Measurements from ENCODE around the gene GRPEL1. TPM values are rescaled to one million over a fixed set of nuclear protein-coding genes. Genes with fewer than 3 reads are reported as not detected.

The GRPEL1 gene
- total and polyA plus RNA-seq, 10 of the 15 experiments (the other 5 are each of a cell fraction or from before 2014, with no cell fraction given): 30.8 to 119 (median 67.6) TPM

GRCh38 chr4:7068279-7068842 lies 497 bp upstream of the GRPEL1 start (continued):
- TF ChIP-seq SIX5 (IDR thresholded peaks at IDR 0.05; ENCODE audit: low read depth, low read length, severe bottlenecking) (no peak), E4F1 (IDR thresholded peaks at IDR 0.05; ENCODE audit: borderline replicate concordance, partially characterized antibody) (no peak), ZNF274 (IDR thresholded peaks at IDR 0.05; ENCODE audit: insufficient read depth, insufficient read length) (no peak), IRF4 (IDR thresholded peaks at IDR 0.05; ENCODE audit: low read depth, low read length) (no peak), USF1 (IDR thresholded peaks at IDR 0.05; ENCODE audit: borderline replicate concordance, extremely low read length, insufficient read depth, low read depth, low read length) (no peak), MEF2B (IDR thresholded peaks at IDR 0.05; ENCODE audit: partially characterized antibody, poor library complexity, severe bottlenecking) (no peak), ZNF207 (IDR thresholded peaks at IDR 0.05; ENCODE audit: borderline replicate concordance) (no peak), NRF1 (conservative IDR thresholded peaks at IDR 0.05; ENCODE audit: low read depth, low read length) (no peak), POLR2AphosphoS2 (IDR thresholded peaks at IDR 0.05; ENCODE audit: low read depth, low read length) (0 out of 2 replicates have a peak, but pooled peaks have one; percentile 59), ZBTB4 (CRISPR knock-in tag; IDR thresholded peaks at IDR 0.05) (no peak), TCF3 (IDR thresholded peaks at IDR 0.05; ENCODE audit: borderline replicate concordance, insufficient read depth, low read depth, low read length) (0 out of 2 replicates have a peak, but pooled peaks have one; percentile 19), NKRF (conservative IDR thresholded peaks at IDR 0.05) (peak; percentile 89), SUPT20H (IDR thresholded peaks at IDR 0.05; ENCODE audit: borderline replicate concordance, control insufficient read depth, low read depth, low read length) (no peak), TAF1 (IDR thresholded peaks at IDR 0.05; ENCODE audit: borderline replicate concordance, low read depth, low read length) (no peak; the same call in 1 of the 2 replicates), EGR1 (IDR thresholded peaks at IDR 0.05; ENCODE audit: borderline replicate concordance in 1 of 2, low read depth in 2 of 2, low read length in 2 of 2) (peak in 1 of 2 experiments; percentile 51; a peak in 1 of 3 replicates), POU2F2 (IDR thresholded peaks at IDR 0.05; ENCODE audit: borderline replicate concordance, low read depth, low read length) (no peak), RAD51 (IDR thresholded peaks at IDR 0.05) (no peak), NR2C1 (IDR thresholded peaks at IDR 0.05) (no peak), MAX (IDR thresholded peaks at IDR 0.05; ENCODE audit: low read depth, low read length) (no peak; the same call in 1 of the 2 replicates), TARDBP (IDR thresholded peaks at IDR 0.05; ENCODE audit: borderline replicate concordance) (no peak), SUZ12 (IDR thresholded peaks at IDR 0.05; ENCODE audit: unreplicated experiment) (no peak)
